Measurements from ENCODE around the gene RABEP1. TPM values are rescaled to one million over a fixed set of nuclear protein-coding genes. Genes with fewer than 3 reads are reported as not detected.
A peak's percentile ranks its signal among the peaks of the same experiment; 100 is the strongest.

The RABEP1 gene
- total and polyA plus RNA-seq, 2 donors from 2014 or later: 21.1 to 47.6 TPM

- peak in 1 of 5 donors; percentile 43 for DNase-seq
- TF ChIP-seq CTCF (IDR thresholded peaks at IDR 0.05; ENCODE audit: borderline replicate concordance, extremely low read depth, insufficient read depth): no peak
- Histone ChIP-seq H3K27me3 (ENCODE audit: control insufficient read depth, insufficient read depth, low read length) (no peaks in the 10 kb centered on the region), H3K4me3 (ENCODE audit: low read length in 3 of 3) (no peak overlapping the region), H3K9ac (ENCODE audit: low read length in 3 of 3) (no peak overlapping the region), H3K36me3 (ENCODE audit: control insufficient read depth in 2 of 3, insufficient read depth in 3 of 3, low read length in 3 of 3) (no peaks in the 10 kb centered on the region), H3K4me1 (ENCODE audit: control insufficient read depth in 2 of 3, insufficient read depth in 2 of 3, low read depth in 1 of 3, low read length in 3 of 3) (no peaks in the 10 kb centered on the region), H3K9me3 (ENCODE audit: control insufficient read depth in 2 of 3, insufficient read depth in 1 of 3, low read length in 3 of 3) (no peaks in the 10 kb centered on the region), H3K27ac (ENCODE audit: low read depth in 2 of 2, low read length in 2 of 2) (no peak overlapping the region)
- FAIRE-seq: no peak
- intact Hi-C loops (cut with DNase I): no loop called here
Measured at GRCh38 chr17:5241861-5242671, 40.0 kb upstream of the RABEP1 start.

- Histone ChIP-seq H3K4me3 (ENCODE audit: low read length in 3 of 3) (no peak overlapping the region), H3K9ac (ENCODE audit: low read length in 3 of 3) (no peak overlapping the region), H3K9me3 (ENCODE audit: control insufficient read depth in 2 of 3, insufficient read depth in 1 of 3, low read length in 3 of 3) (no peaks in the 10 kb centered on the region), H3K27me3 (ENCODE audit: control insufficient read depth, insufficient read depth, low read length) (no peaks in the 10 kb centered on the region), H3K36me3 (ENCODE audit: control insufficient read depth in 2 of 3, insufficient read depth in 3 of 3, low read length in 3 of 3) (no peaks in the 10 kb centered on the region), H3K27ac (ENCODE audit: low read depth in 2 of 2, low read length in 2 of 2) (no peak overlapping the region), H3K4me1 (ENCODE audit: control insufficient read depth in 2 of 3, insufficient read depth in 2 of 3, low read depth in 1 of 3, low read length in 3 of 3) (no peaks in the 10 kb centered on the region)
- DNase-seq (no peak), FAIRE-seq (no peak)
- TF ChIP-seq CTCF (IDR thresholded peaks at IDR 0.05; ENCODE audit: borderline replicate concordance, extremely low read depth, insufficient read depth): no peak
- intact Hi-C loops (cut with DNase I): no loop called here
Measured at GRCh38 chr17:5247621-5248020, 34.5 kb upstream of the RABEP1 start.

GRCh38 chr17:5248821-5249479 is 33.1 kb upstream of the RABEP1 start:
- Histone ChIP-seq H3K36me3 (ENCODE audit: control insufficient read depth in 2 of 3, insufficient read depth in 3 of 3, low read length in 3 of 3) (no peaks in the 10 kb centered on the region), H3K4me1 (ENCODE audit: control insufficient read depth in 2 of 3, insufficient read depth in 2 of 3, low read depth in 1 of 3, low read length in 3 of 3) (no peaks in the 10 kb centered on the region), H3K4me3 (ENCODE audit: low read length in 3 of 3) (no peak overlapping the region), H3K9ac (ENCODE audit: low read length in 3 of 3) (no peak overlapping the region), H3K27me3 (ENCODE audit: control insufficient read depth, insufficient read depth, low read length) (no peaks in the 10 kb centered on the region), H3K27ac (ENCODE audit: low read depth in 2 of 2, low read length in 2 of 2) (no peak overlapping the region), H3K9me3 (ENCODE audit: control insufficient read depth in 2 of 3, insufficient read depth in 1 of 3, low read length in 3 of 3) (no peaks in the 10 kb centered on the region)
- intact Hi-C loops (cut with DNase I): no loop called here
- FAIRE-seq: no peak
- DNase-seq: no peak
- TF ChIP-seq CTCF (IDR thresholded peaks at IDR 0.05; ENCODE audit: borderline replicate concordance, extremely low read depth, insufficient read depth): no peak
